ENCODE measurements around the gene PROCR. TPM values are rescaled to one million over a fixed set of nuclear protein-coding genes. Genes with fewer than 3 reads are reported as not detected.
"Not testable (repeated sequence)": the region's sequence is repeated elsewhere in the genome, so short reads cannot be mapped to it uniquely, and the experiment has no call there.

Gene PROCR
- total RNA-seq, 4 donors from 2014 or later: 5.6 to 19.4 (median 7.3) TPM

GRCh38 chr20:35166242-35166830, 5.5 kb upstream of the PROCR start:
- no peaks in the 10 kb centered on the region for H3K36me3 ChIP-seq
- H3K4me1 ChIP-seq: no peaks in the 10 kb centered on the region
- TF ChIP-seq POLR2A (IDR thresholded peaks at IDR 0.05) (no peak), CTCF (IDR thresholded peaks at IDR 0.05 in 4 of 5, conservative IDR thresholded peaks at IDR 0.05 in 1 of 5) (no peak)
- no peaks in the 10 kb centered on the region for H3K27me3 ChIP-seq
- no peaks in the 10 kb centered on the region for H3K9me3 ChIP-seq
- DNase-seq (no peak), ATAC-seq (peak; percentile 62 to 65)
- intact Hi-C loops (cut with DNase I; ENCODE audit: low total_unique reads) (no loop called here), in situ Hi-C loops (cut with MboI; ENCODE audit: low sequenced_read_pairs in 4 of 4) (no loop called here)
- no peak overlapping the region for H3K4me3 ChIP-seq
- H3K27ac ChIP-seq: peak overlapping the region in 2 of 4 donors; percentile 51 to 52

GRCh38 chr20:35167787-35168186, 4.1 kb upstream of the PROCR start:
- Histone ChIP-seq H3K9me3 (no peaks in the 10 kb centered on the region), H3K36me3 (no peaks in the 10 kb centered on the region), H3K27me3 (no peaks in the 10 kb centered on the region), H3K27ac (peak overlapping the region in 1 of 4 donors; percentile 31), H3K4me3 (no peak overlapping the region), H3K4me1 (no peaks in the 10 kb centered on the region)
- intact Hi-C loops (cut with DNase I; ENCODE audit: low total_unique reads) (no loop called here), in situ Hi-C loops (cut with MboI; ENCODE audit: low sequenced_read_pairs in 4 of 4) (no loop called here)
- no peak for ATAC-seq
- DNase-seq: no peak
- TF ChIP-seq POLR2A (IDR thresholded peaks at IDR 0.05): no peak

GRCh38 chr20:35168701-35169409, 3.0 kb upstream of the PROCR start:
- H3K36me3 ChIP-seq; in situ Hi-C loops (cut with MboI; ENCODE audit: low sequenced_read_pairs in 4 of 4); H3K9me3 ChIP-seq; H3K4me1 ChIP-seq; H3K4me3 ChIP-seq; intact Hi-C loops (cut with DNase I; ENCODE audit: low total_unique reads); ATAC-seq; H3K27ac ChIP-seq; H3K27me3 ChIP-seq; DNase-seq: not testable (repeated sequence)

GRCh38 chr20:35171438-35171752, 477 bp upstream of the PROCR start:
- in situ Hi-C loops (cut with MboI; ENCODE audit: low sequenced_read_pairs in 4 of 4) (no loop called here), intact Hi-C loops (cut with DNase I; ENCODE audit: low total_unique reads) (no loop called here)
- Histone ChIP-seq H3K27ac (peak overlapping the region in 3 of 4 donors; percentile 56 to 71 (median 58)), H3K9me3 (no peaks in the 10 kb centered on the region), H3K36me3 (no peaks in the 10 kb centered on the region), H3K4me3 (peak overlapping the region in 2 of 4 donors; percentile 45 to 48), H3K4me1 (no peaks in the 10 kb centered on the region), H3K27me3 (peaks cover 0 to 4% (median 0%) of the 10 kb centered on the region in 3 donors)
- TF ChIP-seq CTCF (IDR thresholded peaks at IDR 0.05 in 4 of 5, conservative IDR thresholded peaks at IDR 0.05 in 1 of 5) (no peak), POLR2A (IDR thresholded peaks at IDR 0.05) (no peak)
- DNase-seq: no peak
- ATAC-seq: no peak

- Histone ChIP-seq H3K4me3 (peak overlapping the region; percentile 31 to 49 (median 46)), H3K9me3 (no peaks in the 10 kb centered on the region), H3K27ac (peak overlapping the region; percentile 42 to 71 (median 57)), H3K4me1 (no peaks in the 10 kb centered on the region), H3K36me3 (no peaks in the 10 kb centered on the region), H3K27me3 (peaks cover 0 to 4% (median 0%) of the 10 kb centered on the region in 3 donors)
- in situ Hi-C loops (cut with MboI; ENCODE audit: low sequenced_read_pairs in 4 of 4): no loop called here
- intact Hi-C loops (cut with DNase I; ENCODE audit: low total_unique reads): loop anchor here (1.0 kb wide), 1 partner anchor 25 kb away; the partner anchor contains the start of gene EDEM2
- DNase-seq: no peak
- no peak for ATAC-seq
- no peak for TF ChIP-seq CTCF (IDR thresholded peaks at IDR 0.05 in 4 of 5, conservative IDR thresholded peaks at IDR 0.05 in 1 of 5)
These were observed 548 bp downstream of the PROCR start for GRCh38 chr20:35172434-35172806.

Measured in gastrocnemius medialis (tissue), 4 donors.